MCF 10A (cell line): Measurements from ENCODE around the gene DCLRE1A. TPM values are rescaled to one million over a fixed set of nuclear protein-coding genes. Genes with fewer than 3 reads are reported as not detected.

Experiments
- total RNA-seq: library from RNA; stranded (reverse); gene quantifications from 2 replicates; pipeline ENCODE4 v1.2.3, GENCODE V29; 2022

The DCLRE1A gene
- total RNA-seq, 1 experiment from 2014 or later, result 9.0 TPM

Other genes with a start within 250 kb of the DCLRE1A start
- gene NRAP, start 190.0 kb downstream of the DCLRE1A start, total RNA-seq, result not detected in 2 replicates
- 7.4 and 13.7 TPM in 2 replicates for gene CASP7, start 174.2 kb downstream of the DCLRE1A start, total RNA-seq
- gene PLEKHS1, start 102.4 kb downstream of the DCLRE1A start, total RNA-seq, result not detected in 2 replicates
- 39.8 and 40.3 TPM in 2 replicates for gene NHLRC2, start 579 bp upstream of the DCLRE1A start, total RNA-seq
- gene ADRB1, start 189.8 kb upstream of the DCLRE1A start, total RNA-seq, result 0.28 and 0.56 TPM in 2 replicates